KBM-7 (cell line): ENCODE measurements around the gene HRAS.
"Not testable (repeated sequence)": the region's sequence is repeated elsewhere in the genome, so short reads cannot be mapped to it uniquely, and the experiment has no call there.

Experiments
- DNase-seq: peaks from one replicate; pipeline ENCODE4 v3.0.0-alpha.2; 2015
- in situ Hi-C: fragments of 300-500 bp; cut with MboI; formaldehyde crosslinking; loops from 2 replicates; pipeline ENCODE4 v1.14.3; 2020; ENCODE audit warnings: low sequenced_read_pairs, low pct_unique_long_range_greater_than_20kb, mixed read lengths

Gene HRAS

DNA sequence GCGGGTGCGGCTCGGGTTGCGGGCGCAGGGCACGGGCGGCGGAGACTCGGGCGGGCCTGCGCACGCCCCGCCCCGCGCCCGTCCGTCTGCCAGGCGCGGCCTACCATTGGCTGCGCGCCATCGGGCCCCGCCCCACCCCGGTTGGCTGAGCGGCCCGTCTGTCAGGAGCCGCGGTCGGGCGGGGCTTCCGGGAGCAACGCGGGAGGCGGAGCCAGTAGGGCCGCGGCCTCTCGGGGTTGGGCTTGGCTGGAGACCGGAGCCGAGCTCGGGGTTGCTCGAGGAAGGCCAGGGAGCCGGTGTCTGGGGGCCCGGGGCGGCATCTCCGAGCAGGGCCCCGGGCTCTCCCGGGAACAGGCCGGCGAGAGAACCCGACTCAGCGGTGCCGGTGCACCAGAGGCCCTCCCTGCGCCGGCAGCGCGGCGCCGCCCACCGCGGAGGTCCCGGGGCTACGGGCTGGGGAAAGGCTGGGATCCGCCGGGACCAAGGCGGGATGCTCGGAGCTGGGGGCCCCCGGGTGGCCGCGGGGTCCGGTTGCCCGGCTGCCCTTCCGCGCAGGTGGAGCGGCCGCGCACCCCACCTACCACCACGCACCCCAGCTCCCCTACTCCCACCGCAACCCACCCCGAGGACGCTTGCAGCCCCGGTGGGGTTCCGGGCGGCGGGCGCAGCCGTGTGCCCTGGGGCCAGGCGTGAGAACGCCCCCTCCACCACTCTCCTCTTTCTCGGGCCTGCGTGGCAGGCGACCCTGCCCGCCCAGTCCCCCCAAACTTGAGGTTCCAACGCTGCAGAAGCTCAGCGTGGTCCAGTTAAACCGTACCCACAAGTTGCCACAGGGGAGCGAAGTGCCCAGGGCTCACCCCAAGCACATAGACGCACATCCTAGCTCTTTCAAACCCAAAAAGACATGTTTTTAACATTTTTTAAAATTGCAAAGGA lies at the start of gene HRAS:
TSS of gene HRAS (minus strand) at position 58 of the 936 bp plus-strand sequence.
- DNase-seq: peak; percentile 93
- in situ Hi-C loops: no loop called here

DNA sequence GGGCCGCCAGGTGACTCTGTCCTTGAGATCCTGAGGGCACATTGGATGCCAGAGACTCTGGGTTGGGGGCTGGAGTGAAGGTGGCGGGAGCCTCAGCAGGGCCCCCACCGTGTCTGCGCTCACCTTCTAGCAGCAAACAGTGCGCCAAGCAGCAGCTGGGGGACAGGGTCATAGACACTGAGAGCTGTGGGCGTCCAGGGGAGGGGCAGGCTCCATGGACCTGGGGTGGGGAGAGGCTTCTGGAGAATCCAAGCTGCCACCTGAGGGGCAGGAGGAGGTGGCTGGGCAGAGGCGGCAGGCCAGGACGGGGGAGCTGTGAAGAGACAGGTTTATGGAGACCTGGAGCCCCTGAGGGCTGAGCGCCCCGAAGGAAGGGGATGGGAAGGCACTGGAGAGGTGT lies 48.9 kb upstream of the HRAS start:
- in situ Hi-C loops: no loop called here
- no peak for DNase-seq

DNA sequence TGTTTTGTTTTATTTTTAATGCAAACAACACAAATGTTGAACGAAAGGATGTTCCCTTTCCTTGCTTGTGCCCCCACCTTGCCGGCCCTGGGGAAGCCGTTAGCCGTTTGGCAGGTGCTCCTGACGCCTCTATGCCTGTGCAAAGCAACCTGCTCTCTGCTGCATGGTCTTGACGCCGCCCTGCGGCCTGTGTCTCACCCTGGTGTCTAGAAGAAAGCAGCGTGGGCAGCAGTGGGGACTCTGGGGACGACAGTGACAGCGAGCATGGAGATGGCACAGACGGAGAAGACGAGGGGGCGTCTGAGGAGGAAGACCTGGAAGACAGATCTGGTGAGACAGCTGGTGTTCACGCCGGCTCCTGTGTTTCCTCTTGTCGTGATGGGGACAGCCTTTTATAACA lies 46.4 kb upstream of the HRAS start:
- in situ Hi-C loops: no loop called here
- no peak for DNase-seq

DNA sequence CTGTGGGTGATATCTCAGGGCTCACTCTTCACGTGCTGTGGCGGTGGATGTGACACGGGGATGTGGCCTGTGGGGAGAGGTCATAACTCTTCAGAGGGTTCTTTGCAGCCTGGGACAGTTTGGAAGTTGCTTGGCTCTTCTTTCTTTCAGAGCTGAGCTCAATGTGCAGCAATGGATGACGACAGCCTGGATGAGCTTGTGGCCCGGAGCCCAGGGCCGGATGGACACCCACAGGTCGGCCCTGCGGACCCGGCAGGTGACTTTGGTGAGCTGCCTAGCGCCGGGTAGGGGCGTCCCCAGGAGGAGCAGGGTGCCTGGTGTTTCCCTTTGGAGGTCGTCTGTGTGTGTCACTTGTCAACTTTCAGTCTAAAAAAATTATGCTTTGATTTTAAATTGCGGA lies 46.0 kb upstream of the HRAS start:
- no peak for DNase-seq
- in situ Hi-C loops: no loop called here

DNA sequence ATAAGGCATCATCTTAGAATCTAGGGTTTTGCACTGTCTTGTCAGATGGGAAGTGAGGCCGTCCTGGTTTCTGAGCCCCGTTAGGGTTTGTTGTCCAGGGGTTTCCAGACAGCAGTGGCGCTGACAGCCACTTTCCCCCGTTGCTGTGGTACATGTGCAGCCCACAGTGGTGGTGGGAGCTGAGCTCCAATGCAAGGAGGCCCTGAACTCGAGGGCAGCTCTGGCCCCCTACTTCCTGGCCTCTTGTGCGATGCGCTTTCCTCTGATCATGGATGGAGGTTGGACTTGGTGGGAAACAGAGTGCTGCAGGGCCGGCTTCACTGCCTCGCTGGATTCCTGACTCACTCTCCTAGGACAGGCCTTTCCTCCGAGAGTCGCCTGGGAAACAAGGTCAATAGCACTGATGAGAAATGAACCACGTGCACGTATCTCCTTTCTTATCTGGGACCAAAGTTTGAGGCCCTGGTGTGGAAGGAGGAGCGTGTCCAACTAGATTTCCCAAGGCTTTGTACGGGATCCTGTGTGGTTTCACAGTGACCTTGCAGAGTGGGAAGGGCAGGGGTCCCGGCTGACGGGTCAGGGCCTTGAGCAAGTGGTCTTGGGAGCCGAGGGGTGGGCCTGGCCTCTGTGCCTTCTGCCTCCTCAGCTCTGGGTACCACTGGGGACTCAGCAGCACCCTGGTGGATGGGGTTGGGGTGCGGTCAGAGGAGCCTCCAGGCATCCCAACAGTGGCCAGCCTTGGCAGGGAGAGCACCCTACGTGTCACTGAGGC lies 44.6 kb upstream of the HRAS start:
- in situ Hi-C loops: no loop called here
- DNase-seq: no peak

DNA sequence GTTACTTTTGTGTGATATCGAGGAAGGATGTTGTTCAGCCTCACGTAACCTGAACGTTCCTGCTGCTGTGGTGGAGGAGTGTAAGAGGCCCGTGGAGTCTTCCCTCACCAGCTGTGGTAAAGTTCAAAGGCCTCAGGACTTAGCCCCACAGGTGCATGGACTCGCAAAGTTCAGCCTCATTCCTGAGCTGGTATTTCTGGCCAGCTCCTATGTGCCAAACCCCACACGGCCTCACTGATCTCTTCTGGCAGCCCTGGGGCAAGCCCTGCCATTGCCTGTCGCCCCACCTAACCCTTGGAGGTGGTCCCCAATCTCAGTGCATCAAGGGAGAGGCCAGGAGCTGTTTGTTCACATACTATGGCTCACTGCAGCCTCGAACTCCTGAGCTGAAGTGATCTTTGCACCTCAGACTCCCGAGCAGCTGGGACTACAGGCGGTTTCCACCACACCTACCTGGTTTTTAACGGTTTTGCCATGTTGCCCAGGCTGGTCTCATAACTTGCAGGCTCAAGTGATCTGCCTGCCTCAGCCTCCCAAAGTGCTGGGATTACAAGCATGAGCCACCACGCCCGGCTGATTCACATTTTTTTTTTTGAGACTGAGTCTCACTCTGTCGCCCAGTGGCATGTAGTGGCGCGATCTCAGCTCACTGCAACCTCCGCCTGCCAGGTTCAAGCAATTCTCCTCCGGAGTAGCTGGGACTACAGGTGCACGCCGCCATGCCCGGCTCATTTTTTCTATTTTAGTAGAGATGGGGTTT lies 43.1 kb upstream of the HRAS start:
- in situ Hi-C loops: no loop called here
- no peak for DNase-seq

DNA sequence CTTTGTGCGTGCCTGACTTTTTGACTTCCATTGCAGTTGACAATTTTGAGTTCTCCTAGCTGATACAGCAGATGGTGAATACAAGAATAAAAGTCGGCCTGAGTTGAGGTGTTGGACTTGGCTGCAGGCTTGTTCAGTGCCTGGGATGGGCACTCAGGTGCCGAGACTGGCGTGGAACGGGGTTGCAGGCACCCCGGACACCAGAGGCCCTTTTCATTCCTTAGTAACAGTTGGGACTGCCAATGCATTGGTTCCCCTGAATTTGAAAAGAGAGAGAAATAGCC lies 42.2 kb upstream of the HRAS start:
- DNase-seq: no peak
- in situ Hi-C loops: no loop called here

DNA sequence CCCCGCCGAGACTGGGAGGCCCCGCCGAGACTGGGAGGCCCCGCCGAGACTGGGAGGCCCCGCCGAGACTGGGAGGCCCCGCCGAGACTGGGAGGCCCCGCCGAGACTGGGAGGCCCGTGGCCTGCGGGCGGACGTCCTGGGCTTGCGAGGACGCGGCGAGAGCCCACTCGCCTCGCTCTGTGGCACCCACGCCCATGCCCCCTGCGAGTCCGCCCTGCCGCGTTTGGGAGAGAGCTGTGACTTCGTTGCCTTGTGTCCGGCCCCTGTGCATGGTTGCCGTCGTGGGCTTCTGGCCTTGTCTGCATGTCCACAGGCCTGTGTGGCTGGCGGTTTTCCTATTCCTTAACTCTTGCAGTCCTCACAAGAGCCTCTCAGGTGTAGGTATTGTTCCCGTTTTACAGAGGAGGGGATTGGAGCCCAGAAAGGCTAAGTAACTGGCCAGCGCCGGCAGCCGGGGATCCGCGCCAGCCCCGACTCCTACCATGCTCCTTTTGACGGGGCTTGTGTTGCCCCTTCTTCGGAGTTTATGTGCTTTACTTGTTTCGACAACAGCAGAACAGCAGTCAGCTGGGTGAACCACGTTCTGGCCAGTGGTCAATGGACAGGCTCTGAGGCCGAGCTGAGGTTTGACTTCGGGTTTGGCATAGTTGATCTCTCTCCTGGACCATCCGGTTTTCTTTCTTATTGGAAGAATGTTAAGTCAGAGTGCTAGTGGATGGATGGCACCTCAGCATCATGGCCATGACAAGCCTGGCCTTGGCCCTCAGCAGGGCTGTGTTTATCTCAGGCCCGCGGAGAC lies 41.6 kb upstream of the HRAS start:
- DNase-seq: no peak
- in situ Hi-C loops: no loop called here

DNA sequence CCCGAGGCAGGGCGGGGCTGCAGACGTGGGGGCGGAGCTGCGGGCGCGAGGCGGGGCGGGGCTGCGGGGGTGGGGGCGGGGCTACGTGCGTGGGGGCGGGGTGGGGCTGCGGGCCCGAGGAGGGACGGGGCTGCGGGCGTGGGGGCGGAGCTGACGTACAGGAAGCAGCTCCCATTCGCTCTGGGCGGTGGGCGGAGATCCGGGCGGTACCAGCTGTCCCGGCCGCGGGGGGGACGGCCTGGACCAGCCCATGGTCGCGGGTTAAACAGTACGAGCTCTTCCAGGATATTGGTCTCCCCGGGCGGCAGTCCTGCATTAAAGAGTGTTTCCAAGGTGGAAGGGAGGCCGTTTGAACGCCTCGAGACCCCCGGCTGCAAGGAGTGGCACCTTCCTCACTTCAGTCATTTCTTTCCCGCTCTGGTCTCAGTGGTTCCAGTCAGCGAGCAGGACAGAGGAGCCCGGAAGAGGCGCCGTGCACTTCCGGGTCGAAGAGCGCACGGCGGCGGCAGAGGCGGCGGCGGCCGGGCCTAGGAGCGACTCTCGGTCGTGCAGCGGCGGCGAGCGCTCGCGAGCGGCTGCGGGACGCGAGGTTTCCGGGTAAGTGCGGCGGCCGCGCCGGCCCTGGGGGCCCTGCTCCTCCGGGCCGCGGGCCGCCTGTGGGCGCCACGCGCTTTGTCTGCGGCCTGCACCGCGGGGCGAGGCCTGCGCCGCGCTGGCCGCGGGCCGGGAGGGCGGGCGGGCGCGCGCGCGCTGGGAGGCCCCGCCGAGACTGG lies 40.8 kb upstream of the HRAS start, which contains the start of gene PHRF1:
TSS of gene PHRF1 (plus strand) at position 475 of the 773 bp plus-strand sequence. CDS start 5,043 bp downstream, outside the sequence.
- peak; percentile 91 for DNase-seq
- in situ Hi-C loops: no loop called here

DNA sequence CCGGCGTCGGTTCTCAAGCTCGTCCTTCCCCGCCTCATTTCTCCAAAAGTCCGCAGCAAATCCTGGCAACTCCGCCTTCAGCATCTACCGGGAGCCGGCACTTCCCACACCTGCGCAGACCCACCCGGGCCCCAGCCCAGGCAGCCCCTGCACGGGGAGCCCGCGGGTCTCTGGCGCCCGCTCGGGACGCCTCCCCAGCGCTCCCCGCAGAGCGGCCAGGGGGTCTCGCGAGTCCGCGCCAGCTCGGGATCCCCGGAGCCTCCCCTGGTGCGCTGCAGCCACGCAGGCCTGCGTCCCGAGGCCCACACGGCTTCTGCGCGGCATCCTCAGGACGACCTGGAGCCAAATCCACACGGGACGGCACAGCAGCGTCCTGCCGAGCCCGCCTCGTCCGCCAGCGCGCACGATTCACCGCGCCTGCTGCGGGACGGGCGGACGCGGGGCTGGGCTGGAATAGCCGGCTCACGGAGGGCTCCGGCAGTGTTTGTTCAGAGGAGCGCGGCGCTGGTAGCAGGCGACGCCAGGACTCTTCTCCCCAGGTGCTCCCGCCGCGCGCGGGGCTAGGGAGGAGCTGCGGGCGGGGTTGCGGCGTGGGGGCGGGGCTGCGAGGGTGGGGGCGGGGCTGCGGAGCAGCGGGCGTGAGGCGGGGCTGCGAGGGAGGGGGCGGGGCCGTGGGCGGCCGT lies 40.1 kb upstream of the HRAS start:
- in situ Hi-C loops: no loop called here
- peak; percentile 52 for DNase-seq

DNA sequence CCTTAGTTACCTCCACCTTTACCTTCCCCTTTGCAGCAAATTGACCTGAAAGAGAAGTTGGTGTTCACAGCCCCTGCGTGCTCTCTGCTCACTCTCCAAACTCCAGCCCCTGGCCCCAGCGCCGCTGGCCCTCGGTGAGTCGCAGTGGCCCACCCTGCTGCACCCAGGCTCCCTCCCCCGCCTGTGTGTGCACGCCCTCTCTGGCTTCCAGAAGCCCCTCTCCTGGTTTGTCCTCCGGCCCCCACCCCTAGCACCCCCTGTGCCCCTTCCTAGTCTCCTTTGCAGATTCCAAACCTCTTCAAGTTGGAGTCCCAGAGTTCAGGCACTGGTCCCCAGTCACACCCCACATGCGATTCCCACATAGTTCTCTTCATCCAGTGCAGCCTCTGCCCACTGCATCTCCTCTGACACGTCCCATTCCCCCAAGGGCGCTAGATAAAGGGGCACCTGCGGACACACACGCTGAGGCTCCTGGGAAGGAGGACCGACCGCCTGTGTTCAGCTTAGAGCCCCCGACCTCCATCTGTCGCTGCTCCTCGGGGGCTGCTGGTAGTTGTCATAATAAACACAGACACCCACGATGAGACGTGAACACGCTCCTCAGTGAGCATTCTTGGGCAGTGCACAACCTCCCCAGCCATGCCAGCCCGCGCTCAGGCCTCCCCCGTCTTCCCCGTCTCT lies 39.4 kb upstream of the HRAS start:
- no peak for DNase-seq
- in situ Hi-C loops: no loop called here

DNA sequence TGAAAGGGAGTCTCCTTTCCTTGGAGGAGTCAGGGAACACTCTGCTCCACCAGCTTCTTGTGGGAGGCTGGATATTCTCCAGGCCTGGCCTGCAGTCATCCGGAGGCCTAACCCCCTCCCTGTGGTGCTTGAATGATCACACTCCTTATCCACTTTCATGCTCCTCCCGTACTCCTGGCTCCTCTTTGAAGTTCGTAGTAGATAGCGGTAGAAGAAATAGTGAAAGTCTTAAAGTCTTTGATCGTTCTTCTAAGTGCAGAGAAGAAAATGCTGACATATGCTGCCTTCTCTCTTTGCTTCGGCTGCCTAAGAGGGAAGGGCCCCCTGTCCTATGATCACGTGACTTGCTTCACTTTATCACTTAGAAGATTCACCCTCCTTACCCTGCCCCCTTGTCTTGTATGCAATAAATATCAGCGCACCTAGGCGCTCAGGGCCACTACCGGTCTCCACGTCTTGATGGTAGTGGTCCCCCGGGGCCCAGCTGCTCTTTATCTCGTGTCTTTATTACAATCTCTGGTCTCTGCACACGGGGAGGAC lies 38.7 kb upstream of the HRAS start:
- in situ Hi-C loops, DNase-seq: not testable (repeated sequence)

DNA sequence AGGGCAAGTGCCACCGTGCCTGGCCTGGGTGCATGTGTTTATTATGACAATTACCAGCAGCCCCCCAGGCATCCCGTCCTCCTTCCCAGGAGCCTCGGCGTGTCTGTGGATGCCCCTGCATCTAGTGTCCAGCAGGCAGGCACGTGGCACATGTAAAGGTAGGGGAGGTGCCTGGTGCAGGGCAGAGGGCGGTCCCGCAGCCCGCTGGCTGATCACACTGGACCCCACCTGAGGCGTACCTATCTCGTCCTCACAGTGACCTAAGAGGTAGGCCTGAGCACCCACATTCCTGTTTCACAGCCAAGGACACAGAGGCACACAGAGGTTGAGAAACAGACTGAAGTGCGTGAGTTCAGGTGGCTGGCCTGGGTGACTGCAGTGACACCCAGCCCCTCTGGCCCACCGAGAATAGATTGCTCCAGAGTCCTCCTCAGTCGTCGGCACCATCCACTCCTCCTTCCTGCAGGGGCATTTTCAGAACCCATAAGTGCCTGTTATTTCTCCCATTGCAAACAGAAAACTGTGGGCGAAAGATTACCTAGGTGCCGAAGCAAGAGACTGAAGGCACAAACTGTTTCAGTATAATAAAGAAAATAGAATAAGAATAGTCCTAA lies 37.9 kb upstream of the HRAS start:
- DNase-seq: no peak
- in situ Hi-C loops: no loop called here

DNA sequence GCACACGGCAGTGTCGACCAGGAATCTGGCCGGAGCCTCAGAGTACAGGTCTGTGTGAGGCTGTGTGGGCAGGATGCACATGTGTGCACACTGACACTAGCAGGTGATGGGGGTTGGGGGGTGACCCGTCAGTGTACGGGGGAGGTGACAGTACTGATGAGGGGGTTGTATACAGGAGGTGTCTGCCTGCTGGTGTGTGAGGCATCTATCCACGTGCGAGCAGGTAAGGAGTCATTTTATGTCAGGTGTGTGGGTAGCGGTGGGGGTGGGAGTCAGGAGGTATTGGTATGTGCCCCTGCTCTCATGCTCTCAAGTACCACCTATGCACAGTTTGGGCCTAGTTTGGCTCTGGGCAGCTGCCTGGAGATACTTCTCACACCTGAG lies 36.4 kb upstream of the HRAS start:
- DNase-seq: no peak
- in situ Hi-C loops: no loop called here

DNA sequence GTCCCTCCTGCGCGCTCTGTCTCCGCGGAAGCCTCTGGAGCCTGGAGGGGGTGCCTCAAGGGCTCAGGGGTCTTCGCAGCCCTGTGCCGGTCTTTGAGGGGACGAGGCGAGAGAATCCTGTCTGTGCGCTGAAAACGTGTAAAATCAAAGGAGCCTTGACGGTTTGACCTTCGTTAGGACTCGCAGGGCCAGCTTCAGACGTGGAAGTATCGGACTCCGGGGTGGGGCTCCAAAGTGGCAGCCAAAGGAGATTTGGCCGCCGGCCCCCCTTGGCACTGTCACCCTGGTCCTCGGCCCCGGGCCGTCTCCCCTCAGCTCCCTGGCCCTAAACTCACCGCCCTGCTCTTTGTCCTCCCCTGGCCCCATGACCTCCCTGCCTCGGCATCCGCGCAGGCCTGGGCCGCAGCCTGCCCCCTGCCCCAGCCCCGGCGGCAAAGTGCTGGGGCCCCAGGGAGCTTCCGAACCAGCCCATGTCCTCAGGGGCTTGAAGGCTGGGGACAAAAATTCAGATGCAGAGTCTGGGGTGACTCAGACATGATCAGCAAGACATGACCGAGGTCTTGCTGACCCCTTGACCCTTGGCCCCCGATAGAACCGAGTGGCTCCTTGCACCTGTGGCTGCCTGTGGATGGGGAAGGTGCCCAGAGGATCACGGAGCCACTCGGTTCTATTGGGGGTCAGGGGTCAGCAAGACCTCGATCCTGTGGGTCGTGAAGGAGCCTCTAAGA lies 33.9 kb upstream of the HRAS start:
- in situ Hi-C loops: no loop called here
- no peak for DNase-seq
